BJ (cell line): ENCODE measurements around the gene USP48. TPM values are rescaled to one million over a fixed set of nuclear protein-coding genes. Genes with fewer than 3 reads are reported as not detected.

Source experiments
- CTCF ChIA-PET: fragments of 350-600 bp; formaldehyde crosslinking; extraction: SDS; loops from one replicate; lab custom pipeline; 2021; ENCODE audit warnings: antibody characterized with exemption, inconsistent platforms; lab: Yijun Ruan, JAX
- POLR2A ChIA-PET: fragments of 300-600 bp; sonication (Branson Sonifier 250); formaldehyde crosslinking; extraction: SDS; loops from one replicate; lab custom pipeline; 2021; ENCODE audit warnings: antibody characterized with exemption; lab: Charles Lee
- DNase-seq: peaks from one replicate; pipeline ENCODE4 v3.0.0-alpha.2; 2011; ENCODE audit warnings: low read depth
- H3K27me3 ChIP-seq: 2 replicates; pipeline ENCODE4 v1.6.0; 2011; ENCODE audit warnings: low read length; ENCODE audit not compliant: control insufficient read depth, insufficient read depth
- H3K36me3 ChIP-seq: 2 replicates; pipeline ENCODE4 v1.5.1; 2011; ENCODE audit warnings: low read length; ENCODE audit not compliant: control insufficient read depth, insufficient read depth
- H3K4me3 ChIP-seq: 2 replicates; pipeline ENCODE4 v1.5.1; 2011; ENCODE audit warnings: low read depth, mild to moderate bottlenecking, control low read depth, low read length
- CTCF ChIP-seq: IDR thresholded peaks from 2 replicates; pipeline ENCODE4 v1.5.1; 2011; ENCODE audit warnings: low read depth, mild to moderate bottlenecking, control low read depth, inconsistent platforms, low read length, moderate library complexity; ENCODE audit not compliant: insufficient read depth
- polyA plus RNA-seq: library from polyadenylated mRNA; depleted of rRNA; stranded (reverse); fragments of >200 nt; gene quantifications from 2 replicates; pipeline ENCODE4 v1.2.3, GENCODE V29; 2011

Gene USP48
- polyA plus RNA-seq, 1 experiment, result 10.8 TPM

GRCh38 chr1:21783679-21784603, 992 bp upstream of the USP48 start:
- no peak for DNase-seq
- TF ChIP-seq CTCF, result no peak
- ChIA-PET POLR2A (interaction anchor here (0.7 kb wide), 1 partner anchor 11 kb away, joined by 4 read pairs; no protein-coding TSS in a partner anchor), CTCF (interaction anchor here (1.1 to 1.5 kb wide), 2 partner anchors 11 to 241 kb away, joined by 3 read pairs; no protein-coding TSS in a partner anchor)
- Histone ChIP-seq H3K4me3 (peak overlapping the region; percentile 91), H3K36me3 (no peaks in the 10 kb centered on the region), H3K27me3 (no peaks in the 10 kb centered on the region)

- CTCF ChIA-PET, result interaction anchor here (0.9 to 1.1 kb wide), 4 partner anchors 34 to 100 kb away, joined by 3 to 4 read pairs (median 3); no protein-coding TSS in a partner anchor
- Histone ChIP-seq H3K36me3 (no peaks in the 10 kb centered on the region), H3K4me3 (peak overlapping the region; percentile 91), H3K27me3 (no peaks in the 10 kb centered on the region)
- peak; percentile 52 for TF ChIP-seq CTCF
- DNase-seq, result no peak
- POLR2A ChIA-PET, result no interaction called here
Observed at GRCh38 chr1:21782349-21782867, 541 bp downstream of the USP48 start.

- no peaks in the 10 kb centered on the region for H3K27me3 ChIP-seq
- TF ChIP-seq CTCF, result no peak
- CTCF ChIA-PET, result interaction anchor here (0.9 to 1.1 kb wide), 4 partner anchors 33 to 78 kb away, joined by 3 to 4 read pairs (median 3); no protein-coding TSS in a partner anchor
- peak overlapping the region; percentile 91 for H3K4me3 ChIP-seq
- DNase-seq, result no peak
- H3K36me3 ChIP-seq, result no peaks in the 10 kb centered on the region
- POLR2A ChIA-PET, result interaction anchor here (0.6 kb wide), 1 partner anchor 202 kb away, joined by 4 read pairs; no protein-coding TSS in a partner anchor
Observed at GRCh38 chr1:21781815-21782348, 1.1 kb downstream of the USP48 start.

GRCh38 chr1:21779613-21780521, 3.1 kb downstream of the USP48 start:
- H3K36me3 ChIP-seq, result no peaks in the 10 kb centered on the region
- no peaks in the 10 kb centered on the region for H3K27me3 ChIP-seq
- POLR2A ChIA-PET, result no interaction called here
- DNase-seq, result no peak
- no peak overlapping the region for H3K4me3 ChIP-seq
- TF ChIP-seq CTCF, result no peak
- CTCF ChIA-PET, result interaction anchor here (0.7 kb wide), 1 partner anchor 21 kb away, joined by 3 read pairs; no protein-coding TSS in a partner anchor
